Neuronal stem cell (in vitro differentiated cells): ENCODE results near the gene MTHFR.
A peak's percentile ranks its signal among the peaks of the same experiment; 100 is the strongest.

Source experiments
- DNase-seq: peaks from one replicate; pipeline ENCODE4 v3.0.0-alpha.2; 2013; ENCODE audit warnings: low spot score
- H2AFZ ChIP-seq: one replicate; pipeline ENCODE4 v1.6.1; 2013; ENCODE audit warnings: mild to moderate bottlenecking, low read length, inconsistent platforms
- H2AK5ac ChIP-seq: 2 replicates; pipeline ENCODE4 v1.6.1; 2013; ENCODE audit warnings: low read depth, mild to moderate bottlenecking, inconsistent platforms, low read length, moderate library complexity, mixed read lengths
- H2BK120ac ChIP-seq: 2 replicates; pipeline ENCODE4 v1.6.1; 2013; ENCODE audit warnings: low read depth, mild to moderate bottlenecking, inconsistent platforms, low read length, moderate library complexity, mixed read lengths
- H2BK12ac ChIP-seq: one replicate; pipeline ENCODE4 v1.6.1; 2013; ENCODE audit warnings: low read length, inconsistent platforms
- H2BK15ac ChIP-seq: 2 replicates; pipeline ENCODE4 v1.6.1; 2013; ENCODE audit warnings: mild to moderate bottlenecking, low read length, inconsistent platforms, mixed read lengths
- H2BK5ac ChIP-seq: one replicate; pipeline ENCODE4 v1.6.1; 2013; ENCODE audit warnings: inconsistent platforms, mild to moderate bottlenecking, low read length, moderate library complexity
- H3K14ac ChIP-seq: one replicate; pipeline ENCODE4 v1.6.1; 2013; ENCODE audit warnings: low read length, inconsistent platforms
- H3K18ac ChIP-seq: 2 replicates; pipeline ENCODE4 v1.6.1; 2013; ENCODE audit warnings: low read length, inconsistent platforms
- H3K23ac ChIP-seq: 2 replicates; pipeline ENCODE4 v1.6.1; 2013; ENCODE audit warnings: low read depth, mild to moderate bottlenecking, mixed read lengths, low read length, inconsistent platforms; ENCODE audit not compliant: poor library complexity
- H3K27ac ChIP-seq: replicated peaks from 3 replicates; pipeline ENCODE4 v1.5.1; 2013; ENCODE audit warnings: low read length, inconsistent platforms
- H3K27me3 ChIP-seq, 3 experiments: 2 replicates each; pipeline ENCODE4 v1.6.1; 2013; ENCODE audit warnings: low read length in 3 of 3, mild to moderate bottlenecking in 2 of 3, inconsistent platforms in 1 of 3, low read depth in 1 of 3, mixed read lengths in 1 of 3, moderate library complexity in 1 of 3; ENCODE audit not compliant: control insufficient read depth in 3 of 3, insufficient read depth in 3 of 3
- H3K36me3 ChIP-seq, 2 donors: replicated peaks in 1 of 2; 2 replicates each; pipeline ENCODE4 v1.6.1; 2013; ENCODE audit warnings: low read length in 2 of 2; ENCODE audit not compliant: control insufficient read depth in 2 of 2, insufficient read depth in 2 of 2
- H3K4ac ChIP-seq: 2 replicates; pipeline ENCODE4 v1.6.1; 2013; ENCODE audit warnings: inconsistent platforms, mild to moderate bottlenecking, low read length, moderate library complexity
- H3K4me1 ChIP-seq, 2 donors: 1 replicate in 1 of 2; 2 replicates in 1 of 2; pipeline ENCODE4 v1.6.1; 2013; ENCODE audit warnings: low read length in 2 of 2, low read depth in 1 of 2; ENCODE audit not compliant: control insufficient read depth in 2 of 2, insufficient read depth in 1 of 2
- H3K4me2 ChIP-seq: one replicate; pipeline ENCODE4 v1.6.1; 2013; ENCODE audit warnings: mild to moderate bottlenecking, low read length, inconsistent platforms; ENCODE audit not compliant: insufficient read depth, poor library complexity, severe bottlenecking
- H3K4me3 ChIP-seq, 2 donors: 2 replicates each; pipeline ENCODE4 v1.5.1; 2013; ENCODE audit warnings: low read length in 2 of 2, mild to moderate bottlenecking in 2 of 2, inconsistent platforms in 1 of 2, moderate library complexity in 1 of 2
- H3K79me1 ChIP-seq: one replicate; pipeline ENCODE4 v1.6.1; 2013; ENCODE audit warnings: low read depth, mild to moderate bottlenecking, inconsistent platforms, low read length, moderate library complexity
- H3K9ac ChIP-seq: one replicate; pipeline ENCODE4 v1.6.1; 2013; ENCODE audit warnings: mild to moderate bottlenecking, low read depth, low read length, inconsistent platforms; ENCODE audit not compliant: poor library complexity
- H3K9me3 ChIP-seq, 2 donors: replicated peaks in 1 of 2; 2 replicates each; pipeline versions ENCODE3 to v1.6.1; 2013; ENCODE audit warnings: low read length in 2 of 2, mild to moderate bottlenecking in 2 of 2, inconsistent platforms in 1 of 2, low read depth in 1 of 2, mixed read lengths in 1 of 2, moderate library complexity in 1 of 2; ENCODE audit not compliant: control insufficient read depth in 2 of 2, insufficient read depth in 1 of 2
- H4K8ac ChIP-seq: one replicate; pipeline ENCODE4 v1.6.1; 2013; ENCODE audit warnings: low read depth, mild to moderate bottlenecking, inconsistent platforms, low read length, moderate library complexity
- H4K91ac ChIP-seq: one replicate; pipeline ENCODE4 v1.6.1; 2013; ENCODE audit warnings: low read length, low read depth, mild to moderate bottlenecking, inconsistent platforms; ENCODE audit not compliant: poor library complexity
- WGBS, 2 donors: extraction: QIAGEN DNeasy Blood & Tissue Kit; methylation state at CpG; one replicate each; pipeline ENCODE4 v1.1.7; 2013; ENCODE audit warnings: missing lambda C conversion rate in 2 of 2, mixed read lengths in 1 of 2; ENCODE audit not compliant: insufficient read length in 2 of 2, insufficient replicate concordance in 1 of 2; ENCODE audit errors: extremely low coverage in 2 of 2; 5-methylcytosine and 5-hydroxymethylcytosine counted together

Gene MTHFR

GRCh38 chr1:11757047-11757446 is 48.7 kb downstream of the MTHFR start:
- H4K8ac ChIP-seq, result no peak overlapping the region
- no CpG with 5 or more reads among the region's 1 CpG for WGBS, 2 donors
- H3K18ac ChIP-seq, result no peak overlapping the region
- H2AFZ ChIP-seq, result no peak overlapping the region
- H3K4me3 ChIP-seq, result no peak overlapping the region
- H3K27me3 ChIP-seq, result peaks cover 2 to 18% (median 8%) of the 10 kb centered on the region in 3 experiments
- no peak overlapping the region for H3K23ac ChIP-seq
- H3K27ac ChIP-seq, result no peak overlapping the region
- no peak overlapping the region for H4K91ac ChIP-seq
- no peak overlapping the region for H2BK12ac ChIP-seq
- no peak overlapping the region for H2AK5ac ChIP-seq
- no peaks in the 10 kb centered on the region for H3K36me3 ChIP-seq
- H3K4ac ChIP-seq, result no peak overlapping the region
- no peak overlapping the region for H2BK15ac ChIP-seq
- no peaks in the 10 kb centered on the region for H3K79me1 ChIP-seq
- no peak overlapping the region for H3K4me2 ChIP-seq
- H3K9me3 ChIP-seq, result peaks cover 3% of the 10 kb centered on the region in 2 donors
- H2BK5ac ChIP-seq, result no peak overlapping the region
- no peak overlapping the region for H3K14ac ChIP-seq
- DNase-seq, result no peak
- no peak overlapping the region for H2BK120ac ChIP-seq
- H3K4me1 ChIP-seq, result peaks cover 11 to 18% of the 10 kb centered on the region in 2 donors
- H3K9ac ChIP-seq, result no peak overlapping the region

- Histone ChIP-seq H3K9ac (no peak overlapping the region), H3K18ac (peak overlapping the region; percentile 81), H4K8ac (peak overlapping the region; percentile 20), H3K27ac (peak overlapping the region; percentile 21), H3K9me3 (peaks cover 0 to 3% of the 10 kb centered on the region in 2 donors), H4K91ac (no peak overlapping the region), H3K23ac (no peak overlapping the region), H3K4me1 (peaks cover 11 to 20% of the 10 kb centered on the region in 2 donors), H2BK15ac (no peak overlapping the region), H2AFZ (no peak overlapping the region), H3K36me3 (peaks cover 14 to 18% of the 10 kb centered on the region in 2 donors), H2BK120ac (peak overlapping the region; percentile 24), H3K4ac (no peak overlapping the region), H3K79me1 (no peaks in the 10 kb centered on the region), H3K4me3 (no peak overlapping the region), H3K14ac (no peak overlapping the region), H3K27me3 (no peaks in the 10 kb centered on the region), H3K4me2 (no peak overlapping the region), H2AK5ac (peak overlapping the region; percentile 8), H2BK12ac (no peak overlapping the region), H2BK5ac (no peak overlapping the region)
- WGBS, 2 donors, result no CpG with 5 or more reads among the region's 7 CpGs
- DNase-seq, result no peak
Observed at GRCh38 chr1:11753555-11754208, 52.1 kb downstream of the MTHFR start.

- H3K9me3 ChIP-seq, result peaks cover 0 to 3% of the 10 kb centered on the region in 2 donors
- H2AFZ ChIP-seq, result no peak overlapping the region
- H3K4me1 ChIP-seq, result peaks cover 11 to 20% of the 10 kb centered on the region in 2 donors
- no peak overlapping the region for H3K4me2 ChIP-seq
- H4K91ac ChIP-seq, result no peak overlapping the region
- no peak overlapping the region for H3K4me3 ChIP-seq
- peak overlapping the region; percentile 43 for H2BK5ac ChIP-seq
- peak overlapping the region; percentile 84 for H3K18ac ChIP-seq
- peak overlapping the region; percentile 25 for H3K14ac ChIP-seq
- H3K36me3 ChIP-seq, result peaks cover 18 to 24% of the 10 kb centered on the region in 2 donors
- peak overlapping the region; percentile 23 for H2AK5ac ChIP-seq
- peak overlapping the region; percentile 29 for H3K23ac ChIP-seq
- peak overlapping the region; percentile 88 for H2BK12ac ChIP-seq
- no peak overlapping the region for H4K8ac ChIP-seq
- no CpG with 5 or more reads among the region's 17 CpGs for WGBS, 2 donors
- H3K4ac ChIP-seq, result no peak overlapping the region
- no peak overlapping the region for H3K9ac ChIP-seq
- DNase-seq, result no peak
- no peak overlapping the region for H2BK15ac ChIP-seq
- H3K79me1 ChIP-seq, result peaks cover 4% of the 10 kb centered on the region
- no peaks in the 10 kb centered on the region for H3K27me3 ChIP-seq
- H2BK120ac ChIP-seq, result no peak overlapping the region
- peak overlapping the region; percentile 9 for H3K27ac ChIP-seq
Observed at GRCh38 chr1:11752359-11753088, 53.2 kb downstream of the MTHFR start.

- Histone ChIP-seq H3K18ac (no peak overlapping the region), H3K27ac (no peak overlapping the region), H3K23ac (no peak overlapping the region), H3K27me3 (no peaks in the 10 kb centered on the region), H3K79me1 (peaks cover 4% of the 10 kb centered on the region), H3K4me1 (peaks cover 11 to 20% of the 10 kb centered on the region in 2 donors), H2AFZ (no peak overlapping the region), H3K4ac (no peak overlapping the region), H4K8ac (no peak overlapping the region), H3K4me2 (no peak overlapping the region), H2BK15ac (no peak overlapping the region), H3K9ac (no peak overlapping the region), H4K91ac (no peak overlapping the region), H2BK12ac (no peak overlapping the region), H2BK5ac (no peak overlapping the region), H3K36me3 (peaks cover 22 to 31% of the 10 kb centered on the region in 2 donors), H2BK120ac (no peak overlapping the region), H2AK5ac (no peak overlapping the region), H3K4me3 (no peak overlapping the region), H3K14ac (no peak overlapping the region), H3K9me3 (peaks cover 0 to 3% of the 10 kb centered on the region in 2 donors)
- no CpG with 5 or more reads among the region's 9 CpGs for WGBS, 2 donors
- DNase-seq, result no peak
Observed at GRCh38 chr1:11751087-11751486, 54.7 kb downstream of the MTHFR start.
